Fibroblast of pulmonary artery (primary cell): ENCODE results near the gene MDFIC.

Experiments used
- DNase-seq: peaks from one replicate; pipeline ENCODE4 v3.0.0-alpha.2; 2010; ENCODE audit warnings: low read depth
- H3K4me3 ChIP-seq: replicated peaks from 2 replicates; pipeline ENCODE4 v1.5.1; 2011; ENCODE audit warnings: low read depth, mild to moderate bottlenecking, control low read depth, low read length, moderate library complexity
- CTCF ChIP-seq: IDR thresholded peaks from 2 replicates; pipeline ENCODE4 v1.5.1; 2011; ENCODE audit warnings: mild to moderate bottlenecking, control low read depth, low read length, inconsistent platforms; ENCODE audit errors: missing control alignments

MDFIC gene

GRCh38 chr7:114924038-114924712 lies 2.3 kb downstream of the MDFIC start:
- TF ChIP-seq CTCF = no peak
- no peak for DNase-seq
- peak overlapping the region; percentile 77 for H3K4me3 ChIP-seq

- no peak overlapping the region for H3K4me3 ChIP-seq
- DNase-seq = no peak
- TF ChIP-seq CTCF = no peak
These were observed 3.5 kb downstream of the MDFIC start for GRCh38 chr7:114925434-114925833.

GRCh38 chr7:114928060-114928459 lies 6.2 kb downstream of the MDFIC start:
- no peak for TF ChIP-seq CTCF
- no peak for DNase-seq
- H3K4me3 ChIP-seq = no peak overlapping the region

- DNase-seq = no peak
- peak; percentile 1 for TF ChIP-seq CTCF
- H3K4me3 ChIP-seq = no peak overlapping the region
These were observed 7.7 kb downstream of the MDFIC start for GRCh38 chr7:114929570-114929969.

GRCh38 chr7:114930107-114930661 lies 8.3 kb downstream of the MDFIC start:
- H3K4me3 ChIP-seq = no peak overlapping the region
- TF ChIP-seq CTCF = no peak
- DNase-seq = peak; percentile 45

- H3K4me3 ChIP-seq = no peak overlapping the region
- no peak for TF ChIP-seq CTCF
- no peak for DNase-seq
These were observed 9.1 kb downstream of the MDFIC start for GRCh38 chr7:114930829-114931655.
